ENCODE data around the gene AASS.

AASS gene

GRCh38 chr7:122063146-122063545 is 80.9 kb downstream of the AASS start (continued):
- TF ChIP-seq ATF2 (tag by site-specific recombination; IDR thresholded peaks at IDR 0.05; ENCODE audit: low read depth) (no peak), ZNF280D (tag by site-specific recombination; IDR thresholded peaks at IDR 0.05) (no peak), ZNF114 (tag by site-specific recombination; IDR thresholded peaks at IDR 0.05) (no peak), ZNF121 (tag by site-specific recombination; IDR thresholded peaks at IDR 0.05) (no peak), ZBTB7A (tag by site-specific recombination; IDR thresholded peaks at IDR 0.05; ENCODE audit: low read depth) (no peak), BCL6B (tag by site-specific recombination; IDR thresholded peaks at IDR 0.05) (no peak)

- Histone ChIP-seq H3K4me1 (ENCODE audit: control insufficient read depth, insufficient read depth, low read length) (peaks cover 3% of the 10 kb centered on the region; the same call in 1 of the 2 replicates), H3K27ac (ENCODE audit: extremely low read depth, low read depth, low read length) (no peak overlapping the region), H3K9me3 (ENCODE audit: control insufficient read depth, insufficient read depth, low read depth, low read length) (no peaks in the 10 kb centered on the region), H3K4me3 (ENCODE audit: low read depth, low read length) (no peak overlapping the region), H3K36me3 (ENCODE audit: control insufficient read depth in 2 of 2, insufficient read depth in 1 of 2, low read length in 2 of 2) (no peaks in the 10 kb centered on the region)
- ChIA-PET POLR2A (no interaction called here), CTCF (no interaction called here)
- TF ChIP-seq ZSCAN23 (tag by site-specific recombination; IDR thresholded peaks at IDR 0.05) (no peak), ZNF549 (tag by site-specific recombination; IDR thresholded peaks at IDR 0.05) (no peak), ZNF112 (tag by site-specific recombination; IDR thresholded peaks at IDR 0.05) (no peak), ZNF776 (tag by site-specific recombination; IDR thresholded peaks at IDR 0.05; ENCODE audit: borderline replicate concordance) (no peak), BCL6B (tag by site-specific recombination; IDR thresholded peaks at IDR 0.05) (no peak), OVOL3 (tag by site-specific recombination; IDR thresholded peaks at IDR 0.05) (no peak), BCL11A (tag by site-specific recombination; IDR thresholded peaks at IDR 0.05; ENCODE audit: low read depth) (no peak), ZNF341 (tag by site-specific recombination; IDR thresholded peaks at IDR 0.05; ENCODE audit: low read depth) (no peak), ZNF114 (tag by site-specific recombination; IDR thresholded peaks at IDR 0.05) (no peak)
These were observed 84.5 kb downstream of the AASS start for GRCh38 chr7:122059542-122059941.

GRCh38 chr7:122056977-122057376 is 87.1 kb downstream of the AASS start:
- H3K4me3 ChIP-seq (ENCODE audit: low read depth, low read length): no peak overlapping the region
- peaks cover 10% of the 10 kb centered on the region; the same call in 1 of the 2 replicates for H3K4me1 ChIP-seq (ENCODE audit: control insufficient read depth, insufficient read depth, low read length)
- no peaks in the 10 kb centered on the region for H3K9me3 ChIP-seq (ENCODE audit: control insufficient read depth, insufficient read depth, low read depth, low read length)
- ChIA-PET POLR2A (no interaction called here), CTCF (no interaction called here)
- TF ChIP-seq ZNF174 (tag by site-specific recombination; IDR thresholded peaks at IDR 0.05): no peak
- H3K36me3 ChIP-seq (ENCODE audit: control insufficient read depth in 2 of 2, insufficient read depth in 1 of 2, low read length in 2 of 2): no peaks in the 10 kb centered on the region
- no peak overlapping the region for H3K27ac ChIP-seq (ENCODE audit: extremely low read depth, low read depth, low read length)
